ENCODE data around the gene ARSB.
A peak's percentile ranks its signal among the peaks of the same experiment; 100 is the strongest.

The ARSB gene

GRCh38 chr5:78785454-78785853 lies 199.7 kb downstream of the ARSB start:
- no peak overlapping the region for H2AK5ac ChIP-seq (ENCODE audit: low read length)
- no peak overlapping the region for H4K8ac ChIP-seq (ENCODE audit: low read depth, low read length)
- H2BK12ac ChIP-seq (ENCODE audit: low read length): no peak overlapping the region
- H3K9me3 ChIP-seq (ENCODE audit: insufficient read depth, low read depth, low read length): no peaks in the 10 kb centered on the region
- peak in 1 of 2 donors; percentile 63 for DNase-seq
- H3K18ac ChIP-seq (ENCODE audit: low read length): no peak overlapping the region
- no peaks in the 10 kb centered on the region for H3K27me3 ChIP-seq (ENCODE audit: insufficient read depth, low read length)
- WGBS (ENCODE audit: extremely low coverage, insufficient coverage, insufficient read length): no CpG with 5 or more reads among the region's 1 CpG
- H4K91ac ChIP-seq (ENCODE audit: low read depth, low read length): no peak overlapping the region
- no peaks in the 10 kb centered on the region for H3K36me3 ChIP-seq (ENCODE audit: control insufficient read depth in 1 of 2, insufficient read depth in 2 of 2, low read length in 2 of 2)
- no peak overlapping the region for H3K4me2 ChIP-seq (ENCODE audit: low read length)
- H2BK5ac ChIP-seq (ENCODE audit: low read depth, low read length, poor library complexity): no peak overlapping the region
- no peaks in the 10 kb centered on the region for H3K79me1 ChIP-seq (ENCODE audit: low read length)
- H3K27ac ChIP-seq (ENCODE audit: low read depth, low read length): no peak overlapping the region
- no peak overlapping the region for H3K9ac ChIP-seq (ENCODE audit: low read length)
- no peak overlapping the region for H3K14ac ChIP-seq (ENCODE audit: low read length)
- H3K4me1 ChIP-seq (ENCODE audit: control insufficient read depth in 1 of 2, insufficient read depth in 2 of 2, low read length in 2 of 2): no peaks in the 10 kb centered on the region
- no peaks in the 10 kb centered on the region for H3K79me2 ChIP-seq (ENCODE audit: control insufficient read depth, insufficient read depth, low read length, poor library complexity)
- H3K4me3 ChIP-seq (ENCODE audit: low read depth, low read length): no peak overlapping the region
- H4K12ac ChIP-seq (ENCODE audit: low read depth, low read length): no peak overlapping the region
- H3K4ac ChIP-seq (ENCODE audit: low read depth, low read length): no peak overlapping the region
- no peak overlapping the region for H2BK120ac ChIP-seq (ENCODE audit: insufficient read depth, low read length, poor library complexity)
- H3K23ac ChIP-seq (ENCODE audit: low read length): no peak overlapping the region
- no peak overlapping the region for H2AFZ ChIP-seq (ENCODE audit: insufficient read depth, low read length, poor library complexity)

GRCh38 chr5:78783434-78784130 lies 201.5 kb downstream of the ARSB start:
- no peaks in the 10 kb centered on the region for H3K79me2 ChIP-seq (ENCODE audit: control insufficient read depth, insufficient read depth, low read length, poor library complexity)
- no peak overlapping the region for H2AFZ ChIP-seq (ENCODE audit: insufficient read depth, low read length, poor library complexity)
- no peak overlapping the region for H2BK5ac ChIP-seq (ENCODE audit: low read depth, low read length, poor library complexity)
- peaks cover 0 to 4% of the 10 kb centered on the region in 2 experiments for H3K4me1 ChIP-seq (ENCODE audit: control insufficient read depth in 1 of 2, insufficient read depth in 2 of 2, low read length in 2 of 2)
- H3K4me2 ChIP-seq (ENCODE audit: low read length): no peak overlapping the region
- H3K9ac ChIP-seq (ENCODE audit: low read length): no peak overlapping the region
- no peak overlapping the region for H3K4me3 ChIP-seq (ENCODE audit: low read depth, low read length)
- no peak overlapping the region for H3K23ac ChIP-seq (ENCODE audit: low read length)
- DNase-seq: no peak
- no peaks in the 10 kb centered on the region for H3K9me3 ChIP-seq (ENCODE audit: insufficient read depth, low read depth, low read length)
- H2BK120ac ChIP-seq (ENCODE audit: insufficient read depth, low read length, poor library complexity): no peak overlapping the region
- H3K18ac ChIP-seq (ENCODE audit: low read length): no peak overlapping the region
- no peaks in the 10 kb centered on the region for H3K27me3 ChIP-seq (ENCODE audit: insufficient read depth, low read length)
- no peak overlapping the region for H3K14ac ChIP-seq (ENCODE audit: low read length)
- H4K91ac ChIP-seq (ENCODE audit: low read depth, low read length): no peak overlapping the region
- no CpG with 5 or more reads among the region's 2 CpGs for WGBS (ENCODE audit: extremely low coverage, insufficient coverage, insufficient read length)
- no peak overlapping the region for H2BK12ac ChIP-seq (ENCODE audit: low read length)
- no peak overlapping the region for H3K27ac ChIP-seq (ENCODE audit: low read depth, low read length)
- H3K36me3 ChIP-seq (ENCODE audit: control insufficient read depth in 1 of 2, insufficient read depth in 2 of 2, low read length in 2 of 2): no peaks in the 10 kb centered on the region
- H4K12ac ChIP-seq (ENCODE audit: low read depth, low read length): no peak overlapping the region
- no peak overlapping the region for H3K4ac ChIP-seq (ENCODE audit: low read depth, low read length)
- H4K8ac ChIP-seq (ENCODE audit: low read depth, low read length): no peak overlapping the region
- no peak overlapping the region for H2AK5ac ChIP-seq (ENCODE audit: low read length)
- no peaks in the 10 kb centered on the region for H3K79me1 ChIP-seq (ENCODE audit: low read length)

GRCh38 chr5:78782728-78783127 lies 202.4 kb downstream of the ARSB start:
- Histone ChIP-seq H2AK5ac (ENCODE audit: low read length) (no peak overlapping the region), H3K14ac (ENCODE audit: low read length) (no peak overlapping the region), H3K4me3 (ENCODE audit: low read depth, low read length) (no peak overlapping the region), H3K27me3 (ENCODE audit: insufficient read depth, low read length) (no peaks in the 10 kb centered on the region), H3K36me3 (ENCODE audit: control insufficient read depth in 1 of 2, insufficient read depth in 2 of 2, low read length in 2 of 2) (peaks cover 0 to 2% of the 10 kb centered on the region in 2 experiments), H4K8ac (ENCODE audit: low read depth, low read length) (no peak overlapping the region), H2BK120ac (ENCODE audit: insufficient read depth, low read length, poor library complexity) (no peak overlapping the region), H3K79me1 (ENCODE audit: low read length) (no peaks in the 10 kb centered on the region), H3K9ac (ENCODE audit: low read length) (no peak overlapping the region), H4K12ac (ENCODE audit: low read depth, low read length) (no peak overlapping the region), H3K79me2 (ENCODE audit: control insufficient read depth, insufficient read depth, low read length, poor library complexity) (no peaks in the 10 kb centered on the region), H3K18ac (ENCODE audit: low read length) (no peak overlapping the region), H2BK5ac (ENCODE audit: low read depth, low read length, poor library complexity) (no peak overlapping the region), H3K4me2 (ENCODE audit: low read length) (no peak overlapping the region), H4K91ac (ENCODE audit: low read depth, low read length) (no peak overlapping the region), H3K9me3 (ENCODE audit: insufficient read depth, low read depth, low read length) (no peaks in the 10 kb centered on the region), H3K4me1 (ENCODE audit: control insufficient read depth in 1 of 2, insufficient read depth in 2 of 2, low read length in 2 of 2) (peaks cover 0 to 4% of the 10 kb centered on the region in 2 experiments), H2BK12ac (ENCODE audit: low read length) (no peak overlapping the region), H3K4ac (ENCODE audit: low read depth, low read length) (no peak overlapping the region), H3K27ac (ENCODE audit: low read depth, low read length) (no peak overlapping the region), H2AFZ (ENCODE audit: insufficient read depth, low read length, poor library complexity) (no peak overlapping the region), H3K23ac (ENCODE audit: low read length) (no peak overlapping the region)
- WGBS (ENCODE audit: extremely low coverage, insufficient coverage, insufficient read length): no CpG with 5 or more reads among the region's 1 CpG
- no peak for DNase-seq

- no peak overlapping the region for H2BK12ac ChIP-seq (ENCODE audit: low read length)
- H3K18ac ChIP-seq (ENCODE audit: low read length): no peak overlapping the region
- H3K79me1 ChIP-seq (ENCODE audit: low read length): no peaks in the 10 kb centered on the region
- H3K27me3 ChIP-seq (ENCODE audit: insufficient read depth, low read length): no peaks in the 10 kb centered on the region
- no peak overlapping the region for H2BK120ac ChIP-seq (ENCODE audit: insufficient read depth, low read length, poor library complexity)
- no peak overlapping the region for H4K12ac ChIP-seq (ENCODE audit: low read depth, low read length)
- H4K8ac ChIP-seq (ENCODE audit: low read depth, low read length): no peak overlapping the region
- H2BK5ac ChIP-seq (ENCODE audit: low read depth, low read length, poor library complexity): no peak overlapping the region
- no peak overlapping the region for H3K27ac ChIP-seq (ENCODE audit: low read depth, low read length)
- peaks cover under 1% of the 10 kb centered on the region for H3K9me3 ChIP-seq (ENCODE audit: insufficient read depth, low read depth, low read length)
- H2AFZ ChIP-seq (ENCODE audit: insufficient read depth, low read length, poor library complexity): no peak overlapping the region
- no peak overlapping the region for H3K4me3 ChIP-seq (ENCODE audit: low read depth, low read length)
- peaks cover 0 to 2% of the 10 kb centered on the region in 2 experiments for H3K36me3 ChIP-seq (ENCODE audit: control insufficient read depth in 1 of 2, insufficient read depth in 2 of 2, low read length in 2 of 2)
- H3K79me2 ChIP-seq (ENCODE audit: control insufficient read depth, insufficient read depth, low read length, poor library complexity): no peaks in the 10 kb centered on the region
- no peak overlapping the region for H3K14ac ChIP-seq (ENCODE audit: low read length)
- no peak for DNase-seq
- no peak overlapping the region for H3K9ac ChIP-seq (ENCODE audit: low read length)
- H3K23ac ChIP-seq (ENCODE audit: low read length): no peak overlapping the region
- no peak overlapping the region for H4K91ac ChIP-seq (ENCODE audit: low read depth, low read length)
- no peak overlapping the region for H3K4me2 ChIP-seq (ENCODE audit: low read length)
- H3K4me1 ChIP-seq (ENCODE audit: control insufficient read depth in 1 of 2, insufficient read depth in 2 of 2, low read length in 2 of 2): peaks cover 0 to 4% of the 10 kb centered on the region in 2 experiments
- H3K4ac ChIP-seq (ENCODE audit: low read depth, low read length): no peak overlapping the region
- no CpG with 5 or more reads among the region's 7 CpGs for WGBS (ENCODE audit: extremely low coverage, insufficient coverage, insufficient read length)
- H2AK5ac ChIP-seq (ENCODE audit: low read length): no peak overlapping the region
These were observed 203.4 kb downstream of the ARSB start for GRCh38 chr5:78781611-78782286.

Data from trophoblast cell (in vitro differentiated cells and primary cell).